ENCODE data around the gene FASN.

DNA sequence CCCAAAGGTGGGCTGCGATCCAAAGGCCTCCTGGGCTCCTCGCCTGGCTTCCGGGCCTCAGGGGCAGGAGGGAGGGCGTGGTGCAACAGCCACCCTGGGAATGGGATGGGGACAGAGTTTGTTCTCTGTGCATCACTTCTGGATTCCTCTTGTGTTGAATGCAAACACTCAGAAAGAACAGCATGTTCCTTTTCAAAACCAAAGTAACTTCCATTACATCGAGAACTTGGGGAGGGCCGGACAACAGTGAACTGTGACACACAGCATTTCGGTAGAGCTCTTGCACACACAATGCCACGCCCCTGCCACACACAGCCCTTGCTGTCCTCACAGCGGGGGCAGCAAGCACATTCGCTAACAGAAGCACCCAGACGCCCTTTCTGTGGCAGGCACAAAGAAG, 36.1 kb upstream of the FASN start:
- TF ChIP-seq EZH2phosphoT487 (IDR thresholded peaks at IDR 0.05; ENCODE audit: insufficient read depth, low read depth) (no peak), EZH2 (IDR thresholded peaks at IDR 0.05; ENCODE audit: insufficient read depth, poor library complexity, severe bottlenecking) (no peak)

Data from GM23248 (cell line).